ENCODE data around the gene NUTM1.

GRCh38 chr15:34335176-34336032, 7.7 kb upstream of the NUTM1 start:
- TF ChIP-seq, protein P1, sequence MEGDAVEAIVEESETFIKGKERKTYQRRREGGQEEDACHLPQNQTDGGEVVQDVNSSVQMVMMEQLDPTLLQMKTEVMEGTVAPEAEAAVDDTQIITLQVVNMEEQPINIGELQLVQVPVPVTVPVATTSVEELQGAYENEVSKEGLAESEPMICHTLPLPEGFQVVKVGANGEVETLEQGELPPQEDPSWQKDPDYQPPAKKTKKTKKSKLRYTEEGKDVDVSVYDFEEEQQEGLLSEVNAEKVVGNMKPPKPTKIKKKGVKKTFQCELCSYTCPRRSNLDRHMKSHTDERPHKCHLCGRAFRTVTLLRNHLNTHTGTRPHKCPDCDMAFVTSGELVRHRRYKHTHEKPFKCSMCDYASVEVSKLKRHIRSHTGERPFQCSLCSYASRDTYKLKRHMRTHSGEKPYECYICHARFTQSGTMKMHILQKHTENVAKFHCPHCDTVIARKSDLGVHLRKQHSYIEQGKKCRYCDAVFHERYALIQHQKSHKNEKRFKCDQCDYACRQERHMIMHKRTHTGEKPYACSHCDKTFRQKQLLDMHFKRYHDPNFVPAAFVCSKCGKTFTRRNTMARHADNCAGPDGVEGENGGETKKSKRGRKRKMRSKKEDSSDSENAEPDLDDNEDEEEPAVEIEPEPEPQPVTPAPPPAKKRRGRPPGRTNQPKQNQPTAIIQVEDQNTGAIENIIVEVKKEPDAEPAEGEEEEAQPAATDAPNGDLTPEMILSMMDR (IDR thresholded peaks at IDR 0.05 in 8 of 11, conservative IDR thresholded peaks at IDR 0.05 in 3 of 11): no peak
- no peak for TF ChIP-seq POLR2A (IDR thresholded peaks at IDR 0.05)
- TF ChIP-seq POLR2AphosphoS5 (IDR thresholded peaks at IDR 0.05): no peak

Data from spleen (tissue), 7 donors.